ENCODE data around the gene SHOX.

SHOX gene

DNA sequence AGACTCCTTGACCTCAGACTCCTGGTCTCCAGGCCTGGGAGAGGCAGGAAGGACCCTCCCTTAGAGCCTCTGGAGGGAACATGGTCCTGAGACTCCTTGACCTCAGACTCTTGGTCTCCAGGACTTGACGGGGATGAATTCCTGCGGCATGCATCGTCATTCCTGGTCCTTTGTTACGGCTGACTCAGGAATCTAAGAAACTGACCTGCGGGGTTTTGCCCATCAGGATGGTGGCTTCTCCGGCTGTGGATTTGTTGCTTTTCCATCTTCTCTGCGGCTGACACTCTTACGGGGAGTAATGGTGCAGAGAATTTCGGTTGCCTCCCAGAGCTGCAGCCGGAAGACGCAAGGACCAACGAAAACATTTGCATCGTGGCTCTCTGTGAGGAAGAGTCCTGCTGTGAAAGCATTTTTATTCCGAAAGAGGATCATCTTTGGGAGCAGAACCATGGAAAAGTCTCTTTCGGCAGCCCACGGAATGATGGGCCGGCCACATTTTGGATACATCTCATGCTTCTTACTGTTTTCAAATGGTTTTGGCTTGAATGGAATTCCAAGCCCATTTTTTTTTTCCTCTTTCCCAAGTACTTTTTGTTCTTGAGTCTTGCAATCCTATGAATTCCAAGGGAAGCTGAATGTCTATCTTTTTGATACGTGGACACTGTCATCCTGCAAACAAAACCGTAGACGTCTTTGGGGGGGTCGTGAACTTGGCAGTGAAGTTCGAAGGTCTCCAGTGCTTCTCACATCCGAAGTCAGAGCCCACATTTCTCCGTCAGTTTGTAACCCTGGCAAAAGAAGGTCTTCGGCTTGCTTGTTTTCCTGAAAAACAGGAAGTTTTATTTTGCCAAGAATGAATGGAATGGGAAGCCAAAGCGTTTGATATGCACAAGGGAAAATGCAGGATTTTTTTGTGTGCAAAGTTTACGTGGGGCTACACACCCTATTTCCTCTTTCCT, 36.5 kb downstream of the SHOX start:
- TF ChIP-seq, protein P1, sequence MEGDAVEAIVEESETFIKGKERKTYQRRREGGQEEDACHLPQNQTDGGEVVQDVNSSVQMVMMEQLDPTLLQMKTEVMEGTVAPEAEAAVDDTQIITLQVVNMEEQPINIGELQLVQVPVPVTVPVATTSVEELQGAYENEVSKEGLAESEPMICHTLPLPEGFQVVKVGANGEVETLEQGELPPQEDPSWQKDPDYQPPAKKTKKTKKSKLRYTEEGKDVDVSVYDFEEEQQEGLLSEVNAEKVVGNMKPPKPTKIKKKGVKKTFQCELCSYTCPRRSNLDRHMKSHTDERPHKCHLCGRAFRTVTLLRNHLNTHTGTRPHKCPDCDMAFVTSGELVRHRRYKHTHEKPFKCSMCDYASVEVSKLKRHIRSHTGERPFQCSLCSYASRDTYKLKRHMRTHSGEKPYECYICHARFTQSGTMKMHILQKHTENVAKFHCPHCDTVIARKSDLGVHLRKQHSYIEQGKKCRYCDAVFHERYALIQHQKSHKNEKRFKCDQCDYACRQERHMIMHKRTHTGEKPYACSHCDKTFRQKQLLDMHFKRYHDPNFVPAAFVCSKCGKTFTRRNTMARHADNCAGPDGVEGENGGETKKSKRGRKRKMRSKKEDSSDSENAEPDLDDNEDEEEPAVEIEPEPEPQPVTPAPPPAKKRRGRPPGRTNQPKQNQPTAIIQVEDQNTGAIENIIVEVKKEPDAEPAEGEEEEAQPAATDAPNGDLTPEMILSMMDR (IDR thresholded peaks at IDR 0.05; ENCODE audit: low read depth, low read length), result no peak
- no peak for DNase-seq (ENCODE audit: extremely low read depth, low read depth)

DNA sequence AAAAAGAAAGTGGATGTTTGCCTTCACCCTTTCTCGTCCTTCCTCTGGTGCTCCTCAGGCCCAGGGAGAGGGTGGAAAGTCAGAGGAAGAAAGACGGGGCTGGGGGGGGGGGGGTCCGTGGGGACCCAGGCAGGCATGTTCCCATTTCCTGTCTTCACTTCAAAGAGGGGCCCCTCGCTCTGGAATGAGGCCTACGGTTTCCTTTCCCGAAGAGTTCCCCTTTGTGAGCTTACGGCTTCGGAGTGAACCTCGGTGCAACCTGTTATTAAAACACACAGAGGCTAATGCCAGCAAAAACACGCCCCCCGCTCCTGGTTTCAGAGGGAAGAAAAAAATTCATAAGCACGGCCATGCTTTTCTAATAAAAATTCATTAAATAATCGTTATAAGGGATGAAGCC, 40.1 kb downstream of the SHOX start:
- TF ChIP-seq, protein P1 (IDR thresholded peaks at IDR 0.05; ENCODE audit: low read depth, low read length), result no peak

DNA sequence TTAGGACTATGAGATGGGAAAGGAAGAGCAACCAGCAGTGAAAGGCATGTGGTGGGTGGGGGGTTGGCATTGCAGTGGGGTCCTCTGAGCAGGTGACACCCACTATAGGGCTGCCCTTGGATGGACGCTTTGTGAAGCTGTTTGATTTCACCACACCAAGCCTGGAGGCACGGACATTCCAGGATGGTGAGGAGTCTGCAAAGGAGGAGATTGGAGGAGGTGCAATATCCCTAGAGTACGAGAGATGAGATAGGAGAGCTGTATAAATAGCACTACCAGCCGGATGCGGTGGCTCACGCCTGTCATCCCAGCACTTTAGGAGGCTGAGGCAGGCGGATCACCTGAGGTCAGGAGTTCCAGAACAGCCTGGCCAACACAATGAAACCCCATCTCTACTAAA, 42.3 kb downstream of the SHOX start:
- TF ChIP-seq, protein P1 (IDR thresholded peaks at IDR 0.05; ENCODE audit: low read depth, low read length), result no peak
- DNase-seq (ENCODE audit: extremely low read depth, low read depth), result no peak

More for the DNA sequence above, 40.1 kb downstream of the SHOX start:
- no peak for DNase-seq (ENCODE audit: extremely low read depth, low read depth)

DNA sequence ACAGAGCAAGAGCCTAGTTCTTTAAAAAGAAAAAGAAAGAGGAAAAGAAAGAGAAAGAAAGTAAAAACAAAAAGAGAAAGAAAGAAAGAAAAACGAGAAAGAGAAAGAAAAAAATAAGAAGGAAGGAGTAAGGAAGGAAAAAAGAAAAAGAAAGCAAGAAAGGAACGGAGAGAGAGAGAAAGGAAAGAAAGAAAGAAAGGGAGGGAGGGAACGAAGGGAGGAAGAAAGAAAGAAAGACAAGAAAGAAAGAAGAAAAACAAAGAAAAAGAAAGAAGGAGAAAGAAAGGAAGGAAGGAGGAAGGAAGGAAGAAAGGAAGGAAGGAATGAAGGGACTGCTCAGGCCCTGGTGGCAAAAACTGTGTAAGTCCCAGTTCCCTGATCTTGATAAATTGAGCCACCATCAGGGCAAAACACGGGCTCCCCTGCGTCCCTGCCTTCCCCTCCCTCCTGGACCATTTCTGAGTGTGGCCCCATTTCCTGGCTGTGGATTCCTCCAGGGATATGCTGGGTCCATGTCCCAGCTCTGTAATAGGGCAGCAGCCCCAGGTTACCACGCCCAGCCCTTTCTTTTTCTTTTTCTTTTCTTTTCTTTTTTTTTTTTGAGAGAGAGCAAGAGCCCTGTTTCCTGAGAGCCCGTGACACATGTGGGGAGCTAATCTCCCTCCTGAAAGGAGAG, 44.8 kb downstream of the SHOX start:
- no peak for DNase-seq (ENCODE audit: extremely low read depth, low read depth)
- TF ChIP-seq, protein P1 (IDR thresholded peaks at IDR 0.05; ENCODE audit: low read depth, low read length), result no peak

DNA sequence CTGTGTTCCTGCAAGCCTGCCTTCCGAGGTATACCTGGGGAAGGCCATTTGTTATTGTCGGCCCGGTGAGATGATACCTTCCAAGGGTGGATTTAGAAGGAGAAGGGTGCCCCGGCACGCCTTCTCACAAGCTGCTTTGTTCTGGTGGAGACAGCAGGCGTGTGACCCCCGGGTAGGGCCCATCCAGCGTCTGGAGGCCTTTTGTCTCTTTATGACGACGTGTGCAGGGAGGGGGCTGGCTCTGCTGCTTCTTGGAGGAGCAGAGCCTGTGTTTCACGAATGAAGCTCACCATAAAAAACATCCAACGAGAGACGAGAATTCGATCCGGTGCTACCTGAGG, 45.3 kb downstream of the SHOX start:
- DNase-seq (ENCODE audit: extremely low read depth, low read depth), result no peak
- TF ChIP-seq, protein P1 (IDR thresholded peaks at IDR 0.05; ENCODE audit: low read depth, low read length), result no peak

DNA sequence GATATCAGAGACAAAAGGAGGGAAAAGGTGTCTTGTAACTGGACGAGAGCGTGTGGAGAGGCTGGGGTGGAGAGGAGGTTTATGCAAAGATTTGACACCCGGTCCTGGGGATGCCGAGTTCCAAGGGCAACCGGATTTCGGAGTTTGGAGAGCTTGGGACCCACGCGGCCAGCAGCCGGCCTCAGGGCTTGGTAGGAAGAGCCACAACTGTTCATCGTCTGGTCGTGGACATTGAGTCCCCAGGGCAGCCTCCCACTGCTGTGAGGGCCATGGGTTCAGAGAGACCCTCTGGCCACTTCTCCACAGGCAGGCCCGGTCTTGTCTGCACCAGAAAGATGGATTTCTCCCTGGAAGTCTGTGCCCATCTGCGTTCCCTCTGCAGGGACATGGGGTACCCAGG, 46.8 kb downstream of the SHOX start:
- TF ChIP-seq, protein P1 (IDR thresholded peaks at IDR 0.05; ENCODE audit: low read depth, low read length), result no peak
- DNase-seq (ENCODE audit: extremely low read depth, low read depth), result no peak
